Measurements from ENCODE around the gene BBS12. TPM values are rescaled to one million over a fixed set of nuclear protein-coding genes. Genes with fewer than 3 reads are reported as not detected.

The BBS12 gene
- polyA plus RNA-seq (2013, experiment 1 of 2; ENCODE audit: insufficient read length), result 3.6 TPM
- 3.3 TPM for polyA plus RNA-seq (2013, experiment 2 of 2; ENCODE audit: insufficient read length)

DNA sequence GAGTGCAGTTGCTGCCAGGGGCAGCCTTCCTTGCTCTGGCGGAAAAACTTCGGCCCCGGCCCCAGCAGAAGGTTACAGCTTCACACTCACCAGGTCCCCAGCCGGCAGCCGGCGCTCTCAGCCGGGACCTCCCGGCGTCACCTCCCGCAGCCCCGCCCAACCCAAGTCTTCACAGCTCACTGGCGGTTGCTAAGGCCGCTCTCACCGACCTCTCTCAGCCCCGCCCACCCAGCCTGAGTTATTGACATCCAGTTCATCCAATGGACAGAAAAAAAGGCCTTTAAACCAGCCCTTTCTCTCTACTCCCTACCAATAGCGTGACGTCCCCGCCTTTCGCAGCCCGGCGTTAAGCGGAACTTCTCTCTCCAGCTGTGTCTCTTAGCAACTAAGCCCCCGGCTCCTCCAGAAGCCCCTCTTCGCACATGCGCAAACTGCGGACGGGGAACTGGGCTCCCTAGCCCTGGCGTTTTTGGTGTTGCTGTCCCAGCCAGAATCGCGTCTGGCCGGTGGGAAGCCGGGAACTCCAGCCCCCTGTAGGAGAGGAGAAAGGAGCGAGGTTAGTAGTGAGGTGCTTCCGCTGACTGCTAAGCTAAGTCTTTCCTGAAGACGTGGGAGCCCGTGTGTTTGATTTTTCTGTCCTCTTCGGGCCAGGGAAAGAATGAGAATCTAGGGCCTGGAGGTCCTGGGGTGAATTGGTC is at the start of gene BBS12:
TSS of gene BBS12 (plus strand) at position 376 of the 698 bp plus-strand sequence. CDS start 9,189 bp downstream, outside the sequence.
- DNase-seq, result peak; percentile 99

DNA sequence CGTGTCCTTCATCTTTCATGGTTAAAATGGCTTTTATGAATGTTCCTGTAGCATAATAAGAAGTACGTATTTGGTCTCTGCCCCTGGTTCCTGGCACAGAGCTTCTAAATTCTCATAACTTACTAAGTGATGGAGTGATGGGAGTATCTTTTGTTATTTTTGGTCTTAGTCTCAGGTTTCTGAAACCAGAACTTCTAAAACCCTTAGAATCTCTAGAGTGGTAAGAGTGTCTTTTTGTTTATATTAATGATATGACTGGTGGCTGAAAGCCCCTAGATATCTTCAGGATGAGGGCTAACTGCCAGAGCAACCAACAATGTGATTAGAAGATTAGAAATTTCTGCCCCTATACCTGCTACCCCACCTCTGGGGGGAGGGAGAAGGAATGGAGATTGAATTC is 45.8 kb upstream of the BBS12 start:
- DNase-seq, result no peak

DNA sequence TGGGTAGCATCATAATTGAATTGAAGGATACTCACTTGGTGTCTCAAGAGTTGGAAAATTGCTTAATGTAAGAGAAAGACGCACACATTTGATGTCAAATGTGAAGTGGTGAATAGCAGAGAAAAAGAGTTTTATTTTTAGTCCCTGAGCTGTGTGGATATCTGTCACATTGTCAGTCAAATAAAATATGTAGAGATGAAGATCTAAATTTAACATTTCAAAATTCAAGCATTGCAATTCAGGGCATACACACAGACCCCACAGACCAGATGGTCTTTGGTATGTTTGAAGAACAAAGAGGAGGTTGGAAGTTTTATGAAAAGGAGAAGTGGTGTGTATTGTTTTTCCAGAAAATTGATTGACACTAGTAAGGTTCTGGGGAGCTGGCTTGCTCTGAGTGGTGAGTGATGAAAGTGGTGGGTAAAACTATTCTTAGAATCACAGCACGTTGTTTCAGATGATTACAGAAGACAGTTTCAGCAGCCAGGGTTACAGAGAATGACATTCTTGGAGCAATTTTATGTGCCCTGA is 44.9 kb upstream of the BBS12 start:
- peak; percentile 40 for DNase-seq

DNA sequence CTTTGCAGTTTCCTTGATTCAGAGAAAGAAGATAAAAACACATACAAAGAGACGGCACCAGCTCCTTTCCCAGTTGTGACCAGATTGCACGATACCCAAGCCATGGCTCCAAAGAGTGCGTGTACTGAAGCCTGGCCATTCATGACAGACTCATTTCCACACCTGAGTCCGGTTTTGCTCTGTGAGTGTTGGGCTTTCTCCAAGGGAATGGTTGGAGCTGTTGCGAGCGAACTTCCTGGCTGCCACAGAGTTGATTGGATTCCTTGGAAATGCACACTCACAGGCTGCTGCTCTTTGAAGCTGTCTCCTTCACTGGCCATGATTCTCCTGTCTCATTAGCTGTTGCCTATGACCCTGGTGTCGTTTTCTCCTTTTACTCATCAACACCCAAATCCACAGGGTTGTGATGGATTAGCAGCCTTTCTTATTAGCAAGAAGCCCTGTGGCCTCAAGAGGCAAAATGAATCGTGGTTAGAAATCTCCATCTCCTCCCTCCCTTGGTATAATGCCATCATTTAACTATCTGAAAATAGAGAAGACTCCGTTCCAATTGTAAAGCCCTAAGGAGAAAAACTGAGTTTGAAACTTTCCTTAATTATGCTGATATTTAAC is 43.9 kb upstream of the BBS12 start:
- no peak for DNase-seq

DNA sequence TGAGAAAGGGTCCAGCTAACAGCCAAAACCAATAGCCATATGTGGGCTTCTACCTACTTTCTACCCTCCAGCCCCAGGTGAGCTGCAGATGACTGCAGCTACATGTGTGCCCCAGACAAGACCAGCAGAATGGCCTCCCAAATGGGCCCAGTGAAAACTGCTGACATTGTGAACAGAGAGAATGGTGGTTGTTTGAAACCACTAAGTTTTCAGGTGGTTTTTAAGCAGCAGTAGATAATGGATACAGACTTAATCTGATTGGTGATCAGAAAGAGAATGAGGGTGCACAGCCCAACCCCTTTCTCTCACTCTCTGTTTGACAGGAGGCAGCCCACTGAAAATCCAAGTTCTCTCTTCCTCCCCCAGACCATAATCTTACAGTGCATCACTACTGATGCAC is 42.5 kb upstream of the BBS12 start:
- DNase-seq, result no peak

DNA sequence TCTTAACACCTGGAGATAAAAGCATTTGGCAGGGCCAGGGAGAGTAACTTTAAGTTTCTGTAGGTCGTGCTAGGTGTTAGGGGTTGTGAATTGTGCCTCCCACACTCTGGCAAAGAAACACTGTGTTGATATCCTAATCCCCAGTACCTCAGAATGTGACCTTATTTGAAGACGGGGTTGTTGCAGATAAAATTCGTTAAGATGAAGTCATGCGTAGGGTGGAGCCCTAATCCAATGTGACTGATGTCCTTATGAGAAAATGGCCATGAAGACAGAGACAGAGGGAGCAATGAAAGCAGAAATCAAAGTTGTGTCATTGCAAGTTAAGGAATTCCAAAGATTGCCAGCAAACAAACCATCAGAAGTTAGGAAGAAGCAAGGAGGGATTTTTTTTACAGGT is 40.5 kb upstream of the BBS12 start:
- no peak for DNase-seq

DNA sequence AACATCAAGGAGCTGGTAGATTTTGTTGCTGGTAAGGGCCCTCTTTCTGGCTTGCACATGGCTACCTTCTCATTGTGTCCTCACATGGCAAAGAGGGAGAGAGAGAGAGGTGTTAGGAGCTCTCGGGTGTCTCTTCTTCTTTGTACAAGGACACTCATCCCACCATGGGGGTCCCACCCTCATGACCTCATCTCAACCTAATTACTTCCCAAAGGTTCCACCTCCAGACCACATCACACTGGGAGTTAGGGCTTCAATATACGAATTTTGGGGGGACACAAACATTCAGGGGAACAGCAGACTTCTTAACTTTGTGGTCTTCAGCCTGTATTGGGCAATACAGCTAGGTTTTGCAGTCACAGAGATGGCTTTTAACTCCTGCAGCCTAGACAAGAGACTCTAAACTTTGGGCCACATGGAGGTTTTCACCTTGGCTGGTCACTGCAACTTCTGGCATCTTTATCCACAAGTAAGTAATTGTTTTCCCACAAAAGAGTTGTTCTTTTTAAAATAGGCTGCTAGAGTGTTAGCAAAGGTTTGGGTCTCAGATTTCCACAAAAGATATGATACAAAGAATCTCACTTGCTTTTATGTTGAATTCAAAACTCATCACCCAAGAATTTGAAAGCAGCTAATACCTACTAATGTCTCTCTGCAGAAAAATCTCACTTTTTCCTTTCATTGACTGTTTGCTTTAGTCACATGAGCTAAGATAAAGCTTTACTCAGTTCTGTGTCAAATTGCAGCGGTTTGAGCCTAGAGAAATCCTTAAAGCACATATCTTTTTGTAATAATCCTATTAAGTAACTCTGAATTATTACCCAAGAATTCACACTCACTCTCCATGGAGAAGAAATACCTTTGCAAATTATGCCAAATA is 39.6 kb upstream of the BBS12 start:
- peak; percentile 27 for DNase-seq

DNA sequence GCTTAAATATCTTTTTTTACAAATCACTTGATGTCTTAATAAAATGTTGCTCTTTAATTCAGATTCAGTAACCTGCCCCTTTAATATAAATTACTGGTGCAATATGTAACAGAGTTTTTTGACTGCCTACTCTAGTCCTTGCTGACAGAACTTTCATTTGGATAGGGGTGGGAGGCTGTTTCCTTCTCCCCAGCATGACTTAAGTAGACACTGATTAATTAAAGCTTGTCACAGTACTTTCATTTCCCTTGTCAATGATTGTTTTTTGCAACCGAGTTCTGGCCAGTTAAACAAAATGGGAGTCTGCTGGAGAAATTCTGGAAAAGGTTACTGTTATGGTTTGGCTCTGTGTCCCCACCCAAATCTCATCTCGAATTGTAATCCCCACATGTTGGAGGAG is 37.3 kb upstream of the BBS12 start:
- DNase-seq, result no peak

DNA sequence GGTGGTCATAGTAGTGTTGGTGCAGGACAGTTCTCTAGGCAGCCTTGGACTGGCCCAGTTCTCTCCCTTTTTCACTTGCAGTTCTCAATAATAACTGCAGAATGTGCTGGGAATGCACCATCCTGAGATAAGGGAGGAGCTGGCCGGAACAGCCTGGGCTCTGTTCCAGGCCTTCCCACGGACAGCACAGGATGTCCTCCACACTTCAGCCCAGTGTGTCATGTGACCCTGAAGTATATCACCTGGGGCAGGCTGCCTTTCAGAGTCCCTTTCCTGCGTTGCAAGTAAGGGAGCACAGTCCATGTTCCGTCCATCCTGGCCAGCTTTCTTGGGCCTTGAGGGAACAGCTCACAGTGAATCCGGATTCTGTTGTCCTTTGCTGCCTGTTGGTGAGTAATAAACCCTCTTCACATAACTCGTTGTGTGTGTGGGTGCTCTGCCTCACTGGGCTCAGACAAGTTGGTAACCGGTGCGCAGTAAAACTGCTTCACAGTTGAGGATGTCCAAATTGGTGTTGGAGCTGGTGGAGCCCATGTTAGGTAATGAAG is 32.3 kb upstream of the BBS12 start:
- DNase-seq, result peak; percentile 32

DNA sequence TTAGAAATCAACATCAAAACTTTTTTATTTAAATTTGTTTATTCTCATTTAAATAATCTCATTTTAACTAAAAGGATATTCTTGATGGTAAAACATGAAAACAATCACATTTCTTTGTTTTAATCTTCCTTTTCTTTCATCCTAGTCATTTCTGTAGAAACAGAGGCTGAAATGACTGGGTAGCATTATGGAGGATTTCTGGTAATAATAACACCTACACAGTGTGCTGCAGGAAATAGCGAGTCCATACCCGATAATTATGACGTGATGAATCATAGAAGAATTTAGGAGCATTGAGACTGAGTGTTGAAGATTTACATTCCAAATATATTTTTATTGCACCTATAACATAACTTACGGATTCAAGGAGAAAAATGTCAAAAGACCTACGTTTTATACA is 31.4 kb upstream of the BBS12 start:
- no peak for DNase-seq

DNA sequence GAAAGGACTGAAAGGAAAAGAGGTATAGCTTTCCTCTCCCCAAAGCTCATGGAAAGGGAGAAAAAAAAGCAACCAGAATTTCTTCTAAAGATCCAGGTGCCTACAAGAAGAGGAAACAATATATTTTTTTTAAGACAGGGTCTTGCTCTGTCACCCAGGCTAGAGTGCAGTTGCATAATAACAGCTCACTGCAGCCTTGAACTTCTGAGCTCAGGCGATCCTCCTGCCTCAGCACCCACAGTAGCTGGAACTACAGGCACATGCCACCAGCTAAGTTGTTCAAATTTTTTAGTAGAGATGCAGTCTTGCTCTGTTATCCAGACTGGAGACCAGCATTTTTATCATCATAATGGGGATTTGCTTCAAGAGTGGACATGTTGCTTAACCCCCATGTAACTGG is 30.5 kb upstream of the BBS12 start:
- DNase-seq, result no peak

DNA sequence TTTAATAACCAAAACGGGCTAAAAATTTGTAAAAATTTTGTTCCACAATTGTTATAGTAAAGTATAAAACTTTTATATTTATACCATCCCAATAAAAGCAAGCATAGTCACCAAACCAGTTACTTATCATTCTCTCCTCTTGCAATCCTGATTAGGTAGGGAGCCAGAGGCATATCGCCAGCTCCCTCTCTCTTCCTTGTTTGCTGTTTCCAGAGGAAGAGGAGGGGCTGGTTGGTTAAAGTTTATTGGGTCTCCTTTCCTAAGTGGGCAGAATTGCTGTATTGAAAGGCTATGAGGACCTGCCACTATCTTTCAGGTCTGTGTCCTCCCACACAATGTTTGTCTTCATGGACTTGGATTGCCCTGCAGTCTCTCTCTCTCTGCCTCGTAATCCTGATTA is 29.6 kb upstream of the BBS12 start:
- DNase-seq, result no peak

DNA sequence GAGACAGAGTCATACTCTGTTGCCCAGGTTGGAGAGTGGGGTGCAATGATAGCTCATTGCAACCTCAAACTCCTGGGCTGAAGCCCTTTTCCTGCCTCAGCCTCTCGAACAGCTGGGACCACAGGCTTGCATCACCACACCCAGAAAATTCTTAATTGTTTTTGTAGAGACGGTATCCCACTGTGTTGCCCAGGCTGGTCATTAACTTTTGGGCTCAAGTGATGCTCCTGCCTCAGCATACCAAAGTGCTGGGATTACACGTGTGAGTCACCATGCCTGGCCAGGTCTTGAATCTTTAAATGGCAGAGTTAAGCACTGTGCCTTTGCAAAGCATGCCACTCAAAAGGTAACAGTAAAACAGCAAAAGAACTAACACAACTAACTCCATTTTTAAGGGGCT is 28.6 kb upstream of the BBS12 start:
- no peak for DNase-seq

DNA sequence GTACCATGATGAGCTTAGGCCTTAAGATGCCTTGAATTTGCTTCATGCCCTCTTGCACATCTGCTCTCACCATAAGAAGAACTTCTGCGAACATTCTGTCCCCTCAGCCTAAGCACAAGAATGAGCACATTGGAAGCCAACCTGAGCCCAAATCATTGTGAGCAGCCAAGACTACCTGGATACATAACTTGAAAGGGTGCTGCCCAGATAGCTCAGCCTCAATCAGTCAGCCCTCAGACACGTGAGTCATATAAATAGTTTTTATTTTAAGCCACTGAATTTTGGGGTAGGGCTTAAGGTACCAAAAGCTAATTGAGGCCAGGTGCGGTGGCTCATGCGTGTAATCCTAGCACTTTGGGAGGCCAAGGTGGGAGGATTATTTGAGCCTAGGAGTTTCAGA is 27.5 kb upstream of the BBS12 start:
- no peak for DNase-seq

DNA sequence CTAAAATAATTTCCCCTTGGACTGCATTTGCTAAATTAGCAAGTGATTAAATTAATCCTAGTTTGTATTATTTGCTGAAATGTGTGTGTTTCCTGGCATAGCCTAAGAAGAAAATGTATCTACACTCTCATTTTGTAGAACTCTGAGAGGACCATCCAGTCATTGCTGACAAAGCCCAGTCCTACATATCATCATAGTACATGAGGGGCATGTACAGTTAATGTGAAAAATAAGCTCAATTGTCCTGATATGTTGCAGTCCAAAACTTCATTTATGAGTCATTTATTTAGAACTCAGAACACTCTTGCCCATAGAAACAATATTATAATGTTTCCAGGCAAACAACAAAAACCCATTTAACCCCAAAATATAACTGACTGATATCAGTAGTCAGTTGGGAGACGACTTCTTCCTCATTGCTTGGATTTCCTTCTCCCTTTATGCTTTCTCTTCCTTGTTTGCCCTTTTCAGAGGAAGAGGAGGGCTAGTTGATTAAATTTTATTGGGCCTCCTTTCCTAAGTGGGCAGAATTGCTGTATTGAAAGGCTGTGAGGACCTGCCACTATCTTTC is 26.9 kb upstream of the BBS12 start:
- no peak for DNase-seq

DNA sequence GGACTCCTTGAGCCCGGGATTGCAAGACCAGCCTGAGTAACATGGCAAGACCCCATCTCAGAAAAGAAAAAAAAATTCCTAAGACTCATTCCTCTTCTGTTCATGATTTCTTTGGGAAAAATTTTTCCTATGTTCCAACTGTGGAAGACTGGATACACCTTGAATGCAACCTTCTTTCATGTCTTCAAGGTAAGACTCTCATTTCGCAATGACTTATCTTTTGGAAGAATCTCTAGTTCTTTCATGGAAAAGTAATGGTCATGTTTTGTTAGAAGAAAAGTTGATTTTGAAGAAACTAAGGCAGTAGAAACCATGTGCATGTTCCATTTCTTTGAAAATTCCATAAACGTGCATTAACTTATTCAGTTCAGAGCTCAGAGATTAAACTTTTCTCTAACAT is 26.0 kb upstream of the BBS12 start:
- DNase-seq, result no peak

DNA sequence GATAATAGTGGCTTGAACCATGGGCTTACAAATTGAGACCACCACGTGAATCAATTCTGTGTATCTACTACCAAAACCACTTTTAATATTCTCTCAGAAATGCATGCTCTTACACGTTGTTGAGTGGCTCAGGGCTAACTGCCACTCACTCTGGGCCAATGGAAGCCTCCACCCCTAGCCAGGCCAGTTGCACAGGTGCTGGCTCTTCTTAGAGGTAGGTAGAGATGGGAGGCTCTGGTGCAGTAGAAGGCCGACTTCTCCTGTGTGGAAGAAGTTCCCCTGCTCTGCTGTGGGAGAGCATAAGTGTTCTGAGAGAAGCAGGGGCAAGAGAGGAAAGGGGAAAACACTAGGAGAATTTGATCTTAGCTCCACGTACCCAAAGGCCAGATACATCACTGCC is 25.0 kb upstream of the BBS12 start:
- DNase-seq, result no peak

DNA sequence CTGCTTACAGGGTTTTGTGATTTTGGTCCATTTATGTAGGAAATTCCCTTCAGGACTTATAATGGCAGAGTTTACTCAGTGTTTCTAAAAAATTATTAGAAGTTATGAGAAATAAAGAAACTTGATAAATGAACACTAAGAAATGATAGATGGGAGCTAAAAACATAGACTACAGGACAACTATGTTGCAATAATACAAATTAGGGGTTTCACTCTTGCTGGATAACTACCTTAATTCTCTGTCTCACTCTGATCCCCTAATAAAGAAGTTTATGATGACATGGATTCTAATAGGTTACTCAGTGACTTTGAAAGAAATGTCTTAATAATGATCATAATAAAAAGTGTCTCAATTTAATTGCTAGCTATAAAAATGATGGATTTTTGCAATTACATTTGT is 23.3 kb upstream of the BBS12 start:
- DNase-seq, result no peak

DNA sequence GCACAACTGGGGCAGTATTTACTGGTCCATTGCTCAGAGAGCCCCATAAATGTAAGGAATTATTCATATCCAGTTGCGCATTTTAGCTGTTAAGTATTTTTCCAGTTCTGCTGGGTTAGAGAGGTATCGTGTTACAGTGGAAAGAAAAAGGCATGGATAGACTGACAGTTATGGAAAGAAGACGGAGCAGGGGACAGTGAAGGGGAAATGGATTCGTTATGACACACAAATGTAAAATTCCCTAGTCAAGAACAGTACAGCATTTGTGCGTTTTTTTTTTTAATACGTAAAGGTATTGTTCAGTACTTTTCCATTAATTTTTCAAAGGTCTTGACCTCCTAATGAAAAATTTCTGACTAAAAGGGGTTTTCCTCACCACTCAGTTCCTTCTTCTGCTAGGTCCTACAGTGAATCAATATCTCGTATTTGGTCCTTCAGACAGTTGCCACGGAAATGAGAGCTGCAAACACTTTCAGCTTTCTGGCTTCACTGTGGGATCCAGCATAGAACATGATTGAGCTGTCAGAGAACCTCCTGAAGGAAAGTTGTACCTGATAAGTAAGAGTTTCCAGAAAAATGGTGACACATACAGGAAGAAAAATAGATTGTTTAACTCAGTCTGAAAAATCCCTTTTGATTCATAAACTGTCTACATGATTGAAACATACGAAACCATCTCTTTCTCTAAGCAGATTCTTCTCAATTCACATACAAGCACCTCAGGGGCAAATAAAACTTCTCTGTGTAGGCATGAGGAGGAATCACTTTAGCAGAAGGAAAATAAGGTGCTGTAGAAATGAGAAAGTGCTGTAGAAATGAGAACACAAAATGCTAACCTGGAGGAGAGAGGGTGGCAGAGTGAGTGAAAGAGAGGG is 21.8 kb upstream of the BBS12 start:
- DNase-seq, result peak; percentile 28

DNA sequence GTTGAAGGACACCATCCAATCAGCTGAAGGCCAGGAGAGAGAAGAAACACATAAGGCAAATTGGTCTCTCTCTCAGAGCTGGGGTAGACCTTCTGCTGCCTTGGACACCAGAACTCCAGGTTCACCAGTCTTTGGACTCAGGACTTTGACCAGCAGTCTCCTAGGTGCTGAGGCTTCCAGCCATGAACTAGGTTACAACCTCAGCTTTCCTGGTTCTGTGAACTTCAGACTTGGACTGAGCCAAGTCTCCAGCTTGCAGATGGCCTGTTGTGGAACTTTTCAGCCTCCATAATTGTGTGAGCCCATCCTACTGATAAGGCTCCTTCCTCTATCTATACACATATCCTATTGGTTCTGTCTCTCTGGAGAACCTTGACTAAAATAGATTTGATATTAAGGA is 20.6 kb upstream of the BBS12 start:
- DNase-seq, result no peak

DNA sequence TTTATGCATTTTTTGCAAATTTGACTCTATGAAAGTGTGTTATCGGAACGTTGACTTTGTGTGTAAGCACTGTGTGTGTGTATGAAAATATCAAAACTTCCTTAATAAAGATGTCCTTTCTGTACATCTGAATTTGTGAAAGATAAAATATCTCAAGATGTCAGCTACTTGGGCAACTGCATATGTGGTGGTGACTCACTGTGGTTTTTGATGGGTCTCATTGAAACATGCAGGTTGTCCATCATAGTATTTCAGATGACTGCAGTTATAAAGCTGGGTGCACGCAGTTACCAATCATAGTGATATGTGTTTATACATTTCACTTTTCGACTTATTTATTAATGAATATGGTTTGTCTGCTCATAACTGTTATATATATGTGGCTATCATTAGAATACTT is 19.7 kb upstream of the BBS12 start:
- peak; percentile 70 for DNase-seq

DNA sequence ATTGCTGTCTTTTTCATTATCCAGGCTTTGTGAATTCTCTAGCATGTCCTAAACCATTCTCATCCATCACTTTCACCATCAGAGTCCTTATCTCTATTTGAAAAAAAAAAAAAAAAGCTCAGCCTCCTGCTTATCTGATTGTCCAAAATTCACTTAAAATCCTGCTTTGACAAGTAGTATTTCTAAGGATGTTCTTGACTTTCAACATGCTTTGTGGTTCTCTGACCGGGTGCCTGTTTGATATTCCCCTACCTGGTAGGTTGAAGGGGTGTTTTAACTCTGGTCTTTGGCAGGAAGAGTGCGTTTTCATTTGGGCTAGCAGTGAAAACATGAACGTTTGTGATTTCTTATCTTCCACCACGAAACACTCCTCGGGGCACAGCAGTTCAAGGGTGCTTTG is 17.3 kb upstream of the BBS12 start:
- DNase-seq, result no peak
